B cell (primary cell): ENCODE measurements around the gene CHAMP1. TPM values are rescaled to one million over a fixed set of nuclear protein-coding genes. Genes with fewer than 3 reads are reported as not detected.
"Not testable (repeated sequence)": the region's sequence is repeated elsewhere in the genome, so short reads cannot be mapped to it uniquely, and the experiment has no call there.

Source experiments
- ATAC-seq: fragments of 200-7000 bp; cut with Tn5 transposase; one replicate; pipeline ENCODE4 v1.10.0; 2021; ENCODE audit warnings: low read depth, mild to moderate bottlenecking, moderate number of reproducible peaks, moderate library complexity
- CTCF ChIA-PET: fragments of 350-600 bp; sonication (Branson Sonifier 250); formaldehyde crosslinking; loops from one replicate; lab custom pipeline; 2021; ENCODE audit warnings: antibody characterized with exemption, inconsistent platforms; lab: Charles Lee
- POLR2A ChIA-PET: fragments of 350-600 bp; sonication (Branson Sonifier 250); formaldehyde crosslinking; loops from one replicate; lab custom pipeline; 2021; ENCODE audit warnings: antibody characterized with exemption; lab: Charles Lee
- DNase-seq: peaks from one replicate; pipeline ENCODE4 v3.0.0; 2013
- H2AFZ ChIP-seq: 2 replicates; pipeline ENCODE4 v1.6.1; 2012; ENCODE audit warnings: mild to moderate bottlenecking, low read depth, low read length; ENCODE audit not compliant: insufficient read depth, poor library complexity, severe bottlenecking
- H3K27ac ChIP-seq, 2 donors: 1 replicate in 1 of 2; 2 replicates in 1 of 2; pipeline ENCODE4 v1.5.1; 2012 to 2013; ENCODE audit warnings: low read length in 2 of 2, mild to moderate bottlenecking in 2 of 2, moderate library complexity in 1 of 2
- H3K27me3 ChIP-seq, 4 experiments: fragments of 200-600 bp in 1 of 4; sonication (generic) in 1 of 4; replicated peaks in 1 of 4; 1 replicate in 2 of 4; 2 replicates in 2 of 4; pipeline versions ENCODE4 v1.6.1 to v1.7.0; 2013 to 2016; ENCODE audit warnings: low read length in 3 of 4, mild to moderate bottlenecking in 2 of 4, mixed read lengths in 1 of 4, moderate library complexity in 1 of 4; ENCODE audit not compliant: insufficient read depth in 4 of 4, control insufficient read depth in 3 of 4; ENCODE audit errors: control extremely low read depth in 1 of 4
- H3K36me3 ChIP-seq, 2 experiments: replicated peaks in 1 of 2; 1 replicate in 1 of 2; 2 replicates in 1 of 2; pipeline versions ENCODE4 v1.6.1 to v1.7.1; 2013; ENCODE audit warnings: low read length in 1 of 2; ENCODE audit not compliant: insufficient read depth in 2 of 2, control insufficient read depth in 1 of 2; ENCODE audit errors: control extremely low read depth in 1 of 2, extremely low read depth in 1 of 2
- H3K4me1 ChIP-seq, 2 donors: fragments of 200-600 bp in 1 of 2; sonication (generic) in 1 of 2; 1 replicate in 1 of 2; 2 replicates in 1 of 2; pipeline versions ENCODE4 v1.5.1 to v1.6.1; 2013 to 2017; ENCODE audit warnings: low read length in 2 of 2; ENCODE audit not compliant: control insufficient read depth in 2 of 2, insufficient read depth in 2 of 2
- H3K4me2 ChIP-seq: replicated peaks from 2 replicates; pipeline ENCODE3; 2012; ENCODE audit warnings: mild to moderate bottlenecking, low read depth, low read length; ENCODE audit not compliant: poor library complexity, severe bottlenecking
- H3K4me3 ChIP-seq, 5 experiments: fragments of 200-600 bp in 1 of 5; sonication (generic) in 1 of 5; 1 replicate in 3 of 5; 2 replicates in 2 of 5; pipeline versions ENCODE4 v1.5.1 to v1.7.0; 2011 to 2016; ENCODE audit warnings: low read length in 4 of 5, mild to moderate bottlenecking in 4 of 5, low read depth in 2 of 5, control low read depth in 1 of 5, moderate library complexity in 1 of 5; ENCODE audit not compliant: insufficient read depth in 1 of 5; ENCODE audit errors: control extremely low read depth in 1 of 5, extremely low read depth in 1 of 5
- H3K79me2 ChIP-seq: fragments of 200-600 bp; sonication (generic); one replicate; pipeline ENCODE4 v1.6.0; 2016; ENCODE audit warnings: low read length; ENCODE audit not compliant: control insufficient read depth, insufficient read depth
- H3K9ac ChIP-seq: fragments of 200-600 bp; sonication (generic); 2 replicates; pipeline ENCODE4 v1.6.1; 2017; ENCODE audit warnings: mild to moderate bottlenecking, low read length, moderate library complexity
- H3K9me3 ChIP-seq, 3 donors: one replicate each; pipeline versions ENCODE4 v1.6.1 to v1.7.1; 2013; ENCODE audit warnings: low read length in 2 of 3; ENCODE audit not compliant: control insufficient read depth in 2 of 3, insufficient read depth in 1 of 3; ENCODE audit errors: control extremely low read depth in 1 of 3
- H4K20me1 ChIP-seq: 2 replicates; pipeline ENCODE4 v1.6.0; 2012; ENCODE audit warnings: mild to moderate bottlenecking, low read length; ENCODE audit not compliant: insufficient read depth, control insufficient read depth, poor library complexity, severe bottlenecking
- H3K27ac Mint-ChIP-seq: one replicate; pipeline ENCODE4 v1.8.0; 2021; ENCODE audit warnings: mixed read lengths
- H3K27me3 Mint-ChIP-seq: one replicate; pipeline ENCODE4 v1.8.0; 2021; ENCODE audit warnings: mixed read lengths
- H3K4me1 Mint-ChIP-seq: one replicate; pipeline ENCODE4 v1.8.0; 2021; ENCODE audit warnings: mixed read lengths
- H3K4me3 Mint-ChIP-seq: one replicate; pipeline ENCODE4 v1.8.0; 2021; ENCODE audit warnings: mixed read lengths
- H3K9me3 Mint-ChIP-seq: one replicate; pipeline ENCODE4 v1.8.0; 2022; ENCODE audit warnings: mixed read lengths; ENCODE audit not compliant: insufficient read depth
- CTCF ChIP-seq: fragments of 200-600 bp; IDR thresholded peaks from one replicate; pipeline ENCODE4 v1.8.0; 2022; ENCODE audit warnings: antibody characterized with exemption, mild to moderate bottlenecking
- EZH2 ChIP-seq: IDR thresholded peaks from 2 replicates; pipeline ENCODE4 v1.6.1; 2012; ENCODE audit warnings: borderline replicate concordance, low read depth, mild to moderate bottlenecking, moderate library complexity, low read length; ENCODE audit not compliant: insufficient read depth, poor library complexity, severe bottlenecking
- WGBS: methylation state at CpG from one replicate; pipeline ENCODE4 v1.1.5; 2013; ENCODE audit warnings: missing lambda C conversion rate; ENCODE audit not compliant: insufficient coverage; 5-methylcytosine and 5-hydroxymethylcytosine counted together
- intact Hi-C: fragments of 100-400 bp; cut with micrococcal nuclease; formaldehyde crosslinking; loops from one replicate; pipeline ENCODE4 v1.10.0; 2022
- polyA plus RNA-seq: library from polyadenylated mRNA; depleted of rRNA; stranded (reverse); fragments of >200 nt; gene quantifications from 2 replicates; pipeline ENCODE4 v1.2.3, GENCODE V29; 2012
- total RNA-seq, 2 donors: library from RNA; stranded (reverse); fragments of 120-200 nt in 1 of 2; gene quantifications; 1 replicate in 1 of 2; 2 replicates in 1 of 2; pipeline versions ENCODE4 v1.2.3 to v1.2.4, GENCODE V29; 2013 to 2022

The CHAMP1 gene
- total and polyA plus RNA-seq, 2 donors (not counting 1 experiment from before 2014, with no cell fraction given): 14.5 to 34.7 TPM

DNA sequence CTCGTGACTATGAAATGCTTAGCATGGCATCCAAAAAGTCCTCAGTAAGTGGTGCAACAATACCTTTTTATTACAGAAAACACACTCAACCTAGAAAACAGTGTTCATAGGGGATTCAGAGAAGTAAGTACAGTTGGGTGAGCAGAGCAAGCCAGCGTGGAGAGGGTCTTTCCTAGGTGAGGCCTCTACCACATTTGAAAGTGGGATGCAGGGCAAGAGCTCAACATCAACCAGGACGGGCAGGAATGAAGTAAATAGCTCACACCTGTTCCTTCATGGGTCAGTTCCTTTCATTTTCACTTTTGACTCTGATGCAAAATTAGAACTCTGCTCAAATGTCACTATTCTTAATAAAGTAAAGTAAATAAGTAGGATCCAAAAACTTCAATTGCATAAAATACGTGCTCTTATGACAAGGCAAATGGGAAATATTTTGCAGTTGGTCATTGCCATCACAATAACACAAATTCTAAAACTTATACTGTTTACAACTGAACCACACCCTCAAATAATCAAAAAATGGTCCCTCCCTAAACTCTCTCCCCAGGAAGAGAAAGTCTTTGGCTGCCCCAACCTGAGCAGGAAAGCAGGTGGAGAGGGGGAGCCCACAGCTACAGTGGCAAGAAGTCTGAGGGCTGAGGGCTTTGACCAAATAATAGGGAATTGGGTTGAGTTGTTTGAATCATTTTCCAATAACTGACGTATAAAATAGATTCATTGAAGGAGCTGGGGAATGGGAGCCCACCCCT lies 20.2 kb downstream of the CHAMP1 start:
- H3K27me3 ChIP-seq: no peaks in the 10 kb centered on the region
- no peaks in the 10 kb centered on the region for H4K20me1 ChIP-seq
- TF ChIP-seq CTCF: no peak
- TF ChIP-seq EZH2: no peak
- Mint-ChIP-seq H3K27ac (peak overlapping the region; percentile 89), H3K4me3 (peak overlapping the region; percentile 82), H3K4me1 (peaks cover 20% of the 10 kb centered on the region), H3K27me3 (no peaks in the 10 kb centered on the region), H3K9me3 (no peaks in the 10 kb centered on the region)
- H3K79me2 ChIP-seq: no peaks in the 10 kb centered on the region
- H3K36me3 ChIP-seq: no peaks in the 10 kb centered on the region
- H3K9me3 ChIP-seq: no peaks in the 10 kb centered on the region
- intact Hi-C loops: no loop called here
- peak overlapping the region in 4 of 5 experiments; percentile 3 to 48 (median 9) for H3K4me3 ChIP-seq
- POLR2A ChIA-PET: interaction anchor here (0.6 kb wide), 1 partner anchor 18 kb away, joined by 5 read pairs; no protein-coding TSS in a partner anchor
- DNase-seq (peak; percentile 24), ATAC-seq (peak; percentile 53)
- H3K27ac ChIP-seq: peak overlapping the region; percentile 62 to 72
- peak overlapping the region; percentile 59 for H3K4me2 ChIP-seq
- CTCF ChIA-PET: interaction anchor here (0.7 to 1.3 kb wide), 3 partner anchors 12 to 610 kb away, joined by 3 to 6 read pairs (median 3); no protein-coding TSS in a partner anchor
- H3K4me1 ChIP-seq: peaks cover 15% of the 10 kb centered on the region in 2 donors
- peak overlapping the region; percentile 62 for H2AFZ ChIP-seq
- no CpG with 5 or more reads among the region's 5 CpGs for WGBS
- peak overlapping the region; percentile 30 for H3K9ac ChIP-seq

DNA sequence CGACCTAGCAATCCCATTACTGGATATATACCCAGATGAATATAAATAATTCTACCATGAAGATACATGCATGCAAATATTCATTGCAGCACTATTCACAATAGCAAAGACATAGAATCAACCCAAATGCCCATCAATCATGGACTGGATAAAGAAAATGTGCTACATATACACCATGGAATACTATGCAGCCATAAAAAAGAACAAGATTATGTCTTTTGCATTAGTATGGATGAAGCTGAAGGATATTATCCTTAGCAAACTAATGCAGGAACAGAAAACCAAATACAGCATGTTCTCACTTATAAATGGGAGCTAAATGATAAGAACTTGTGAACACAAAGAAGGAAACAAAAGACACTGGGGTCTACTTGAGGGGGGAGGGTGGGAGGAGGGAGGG lies 22.2 kb downstream of the CHAMP1 start:
- H3K27me3 ChIP-seq, H3K27ac ChIP-seq, H3K36me3 ChIP-seq, H3K27ac Mint-ChIP-seq, H3K4me3 Mint-ChIP-seq, H3K27me3 Mint-ChIP-seq, POLR2A ChIA-PET, H3K9me3 ChIP-seq, H3K4me3 ChIP-seq, H3K4me2 ChIP-seq, ATAC-seq, intact Hi-C loops, H2AFZ ChIP-seq, H3K9ac ChIP-seq, H4K20me1 ChIP-seq, H3K79me2 ChIP-seq, DNase-seq, H3K9me3 Mint-ChIP-seq: not testable (repeated sequence)
- CTCF ChIA-PET: interaction anchor here (1.2 kb wide), 1 partner anchor 413 kb away, joined by 3 read pairs; no protein-coding TSS in a partner anchor
- H3K4me1 Mint-ChIP-seq: peaks cover 24% of the 10 kb centered on the region
- peaks cover 15 to 20% of the 10 kb centered on the region in 2 donors for H3K4me1 ChIP-seq
- WGBS: no CpG with 5 or more reads among the region's 1 CpG
